HCT116 (cell line): ENCODE results near the gene RAP1GAP2. TPM values are rescaled to one million over a fixed set of nuclear protein-coding genes. Genes with fewer than 3 reads are reported as not detected.

Source experiments
- ATAC-seq: fragments of 200-7000 bp; cut with Tn5 transposase; 2 replicates; pipeline ENCODE4 v1.9.1; 2020; ENCODE audit warnings: mild to moderate bottlenecking, moderate library complexity
- BruUV-seq: library from RNA; stranded (reverse); fragments of 400-500 nt; replicated peaks from 2 replicates; lab custom pipeline; 2021; lab: Mats Ljungman, UMichigan
- CTCF ChIA-PET: fragments of 300-600 bp; sonication (Branson Sonifier 250); formaldehyde crosslinking; loops from one replicate; lab custom pipeline; 2021; ENCODE audit warnings: antibody characterized with exemption; lab: Charles Lee
- POLR2A ChIA-PET: fragments of 300-600, 350-600 bp; sonication (Branson Sonifier 250); formaldehyde crosslinking; loops from one replicate; lab custom pipeline; 2021; ENCODE audit warnings: antibody characterized with exemption; lab: Charles Lee
- RAD21 ChIA-PET, 2 experiments: fragments of 300-600 bp; sonication (Branson Sonifier 250); formaldehyde crosslinking; loops; one replicate each; lab custom pipeline; 2023; ENCODE audit warnings: low total read pairs in 2 of 2; ENCODE audit not compliant: uncharacterized antibody in 2 of 2, unreplicated experiment in 2 of 2, low non-redundant PET in 1 of 2; lab: Charles Lee
- DNase-seq: peaks from one replicate; pipeline ENCODE4 v3.0.0-alpha.2; 2010; ENCODE audit warnings: low read depth, low spot score
- H2AFZ ChIP-seq: fragments of 200-600 bp; shearing (Covaris generic), sonication (generic); 2 replicates; pipeline ENCODE4 v1.6.1; 2017; ENCODE audit warnings: low read depth, mixed run types, mixed read lengths, antibody characterized with exemption, low read length; ENCODE audit not compliant: poor library complexity, severe bottlenecking
- H3K27ac ChIP-seq: 2 replicates; pipeline ENCODE4 v1.5.1; 2012; ENCODE audit warnings: low read depth, low read length
- H3K27me3 ChIP-seq: fragments of 200-600 bp; sonication (generic); 2 replicates; pipeline ENCODE4 v1.6.1; 2016; ENCODE audit warnings: mixed run types, low read length, mixed read lengths; ENCODE audit not compliant: insufficient read depth
- H3K36me3 ChIP-seq, 2 experiments: fragments of 200-500 bp in 1 of 2; fragments of 200-600 bp in 1 of 2; sonication (Bioruptor generic) in 1 of 2; sonication (generic) in 1 of 2; 2 replicates each; pipeline versions ENCODE4 v1.5.1 to v1.6.1; 2014 to 2016; ENCODE audit warnings: low read length in 2 of 2, inconsistent platforms in 1 of 2, mixed read lengths in 1 of 2, mixed run types in 1 of 2; ENCODE audit not compliant: insufficient read depth in 2 of 2, control insufficient read depth in 1 of 2
- H3K4me1 ChIP-seq, 2 experiments: fragments of 200-600 bp in 1 of 2; sonication (generic) in 1 of 2; 2 replicates each; pipeline versions ENCODE4 v1.5.1 to v1.6.1; 2012 to 2017; ENCODE audit warnings: low read length in 2 of 2, inconsistent platforms in 1 of 2, mild to moderate bottlenecking in 1 of 2, mixed read lengths in 1 of 2, mixed run types in 1 of 2, moderate library complexity in 1 of 2; ENCODE audit not compliant: insufficient read depth in 2 of 2, control insufficient read depth in 1 of 2
- H3K4me2 ChIP-seq: fragments of 200-600 bp; sonication (generic); 2 replicates; pipeline ENCODE4 v1.6.1; 2017; ENCODE audit warnings: mixed run types, low read length, mixed read lengths
- H3K4me3 ChIP-seq, 2 experiments: fragments of 200-600 bp in 1 of 2; sonication (generic) in 1 of 2; replicated peaks in 1 of 2; 2 replicates each; pipeline ENCODE4 v1.5.1; 2011 to 2016; ENCODE audit warnings: low read length in 2 of 2, control low read depth in 1 of 2, low read depth in 1 of 2, mild to moderate bottlenecking in 1 of 2, mixed read lengths in 1 of 2, mixed run types in 1 of 2
- H3K79me2 ChIP-seq: fragments of 200-600 bp; sonication (generic); 2 replicates; pipeline ENCODE4 v1.6.1; 2017; ENCODE audit warnings: mild to moderate bottlenecking, mixed run types, low read length, moderate library complexity, mixed read lengths; ENCODE audit not compliant: insufficient read depth
- H3K9ac ChIP-seq: fragments of 200-600 bp; sonication (generic); 2 replicates; pipeline ENCODE4 v1.6.1; 2016; ENCODE audit warnings: low read length, mixed read lengths
- H3K9me2 ChIP-seq: fragments of 200-600 bp; sonication (generic), shearing (Covaris generic); 2 replicates; pipeline ENCODE4 v1.6.1; 2017; ENCODE audit warnings: mixed run types, mild to moderate bottlenecking, moderate library complexity; ENCODE audit not compliant: insufficient read depth
- H3K9me3 ChIP-seq, 2 experiments: fragments of 200-500 bp in 1 of 2; fragments of 200-600 bp in 1 of 2; sonication (Bioruptor generic) in 1 of 2; sonication (generic) in 1 of 2; 2 replicates each; pipeline ENCODE4 v1.6.1; 2014 to 2017; ENCODE audit warnings: low read length in 2 of 2, mixed read lengths in 2 of 2, inconsistent platforms in 1 of 2, low read depth in 1 of 2, mild to moderate bottlenecking in 1 of 2, mixed run types in 1 of 2, moderate library complexity in 1 of 2; ENCODE audit not compliant: control insufficient read depth in 1 of 2, insufficient read depth in 1 of 2
- H4K20me1 ChIP-seq: fragments of 200-600 bp; sonication (generic), shearing (Covaris generic); 2 replicates; pipeline ENCODE4 v1.6.1; 2017; ENCODE audit warnings: mixed run types, mild to moderate bottlenecking, moderate library complexity; ENCODE audit not compliant: insufficient read depth
- CBX3 ChIP-seq: IDR thresholded peaks from 2 replicates; pipeline ENCODE4 v1.6.1; 2012; ENCODE audit warnings: low read depth
- CEBPB ChIP-seq: IDR thresholded peaks from 2 replicates; pipeline ENCODE4 v1.6.1; 2012; ENCODE audit warnings: low read depth
- CTCF ChIP-seq, 3 experiments: fragments of 200-600 bp in 1 of 3; sonication (generic) in 1 of 3; IDR thresholded peaks in 2 of 3; conservative IDR thresholded peaks in 1 of 3; 2 replicates each; pipeline ENCODE4 v1.5.1; 2012 to 2017; ENCODE audit warnings: low read depth in 2 of 3, low read length in 2 of 3, antibody characterized with exemption in 1 of 3, borderline replicate concordance in 1 of 3, control low read depth in 1 of 3, mild to moderate bottlenecking in 1 of 3, mixed read lengths in 1 of 3, mixed run types in 1 of 3, moderate library complexity in 1 of 3; ENCODE audit not compliant: insufficient read depth in 1 of 3
- EGR1 ChIP-seq: IDR thresholded peaks from 2 replicates; pipeline ENCODE4 v1.6.1; 2012; ENCODE audit warnings: low read depth
- ELF1 ChIP-seq: IDR thresholded peaks from 2 replicates; pipeline ENCODE4 v1.6.1; 2012; ENCODE audit warnings: low read depth, borderline replicate concordance
- EZH2 ChIP-seq: fragments of 200-600 bp; sonication (generic); IDR thresholded peaks from 2 replicates; pipeline ENCODE4 v1.6.1; 2017; ENCODE audit warnings: antibody characterized with exemption, mixed run types
- FOSL1 ChIP-seq: IDR thresholded peaks from 2 replicates; pipeline ENCODE4 v1.6.1; 2012; ENCODE audit warnings: low read depth
- MAX ChIP-seq: IDR thresholded peaks from 2 replicates; pipeline ENCODE4 v1.6.1; 2012
- POLR2A ChIP-seq: IDR thresholded peaks from 2 replicates; pipeline ENCODE4 v1.7.0; 2011; ENCODE audit warnings: borderline replicate concordance; ENCODE audit not compliant: insufficient read depth, insufficient read length; ENCODE audit errors: extremely low read depth
- POLR2AphosphoS5 ChIP-seq: IDR thresholded peaks from 2 replicates; pipeline ENCODE4 v1.6.1; 2011; ENCODE audit warnings: mild to moderate bottlenecking, low read depth, low read length, moderate library complexity
- RAD21 ChIP-seq: IDR thresholded peaks from 2 replicates; pipeline ENCODE4 v1.6.1; 2012; ENCODE audit warnings: low read depth, mild to moderate bottlenecking
- SP1 ChIP-seq: IDR thresholded peaks from 2 replicates; pipeline ENCODE4 v1.6.1; 2012; ENCODE audit warnings: low read depth
- SRF ChIP-seq: IDR thresholded peaks from 2 replicates; pipeline ENCODE4 v1.6.1; 2012; ENCODE audit warnings: low read depth
- YY1 ChIP-seq: IDR thresholded peaks from 2 replicates; pipeline ENCODE4 v1.6.1; 2011; ENCODE audit warnings: low read length, low read depth, moderate library complexity, mild to moderate bottlenecking; ENCODE audit not compliant: insufficient replicate concordance; ENCODE audit errors: extremely low read depth
- ZBTB33 ChIP-seq: IDR thresholded peaks from 2 replicates; pipeline ENCODE4 v1.6.1; 2011; ENCODE audit warnings: mild to moderate bottlenecking, low read length, moderate library complexity; ENCODE audit not compliant: insufficient replicate concordance; ENCODE audit errors: extremely low read depth
- ZNF274 ChIP-seq: fragments of 200-500 bp; sonication (Bioruptor generic); IDR thresholded peaks from 2 replicates; pipeline ENCODE4 v1.6.1; 2014; ENCODE audit warnings: mild to moderate bottlenecking, low read depth, low read length, inconsistent platforms
- intact Hi-C: fragments of 100-400 bp; cut with micrococcal nuclease; formaldehyde crosslinking; loops from 2 replicates; pipeline ENCODE4 v1.10.0; 2022
- total RNA-seq: library from RNA; stranded (reverse); gene quantifications from one replicate; pipeline ENCODE4 v1.2.1, GENCODE V29; 2021; ENCODE audit not compliant: unreplicated experiment

RAP1GAP2 gene
- total RNA-seq, 1 experiment from 2014 or later: 54.6 TPM

GRCh38 chr17:3007651-3008121 lies 211.4 kb downstream of the RAP1GAP2 start:
- ChIA-PET RAD21 (no interaction called here), POLR2A (no interaction called here)
- peaks cover 14 to 29% of the 10 kb centered on the region in 2 experiments; a peak in 1 of 4 replicates for H3K36me3 ChIP-seq
- no peaks in the 10 kb centered on the region for H4K20me1 ChIP-seq
- H2AFZ ChIP-seq: no peak overlapping the region
- H3K27ac ChIP-seq: no peak overlapping the region
- H3K9ac ChIP-seq: no peak overlapping the region
- H3K79me2 ChIP-seq: peaks cover 8% of the 10 kb centered on the region; the same call in 1 of the 2 replicates
- ATAC-seq (no peak), DNase-seq (no peak)
- H3K4me1 ChIP-seq: peaks cover 10 to 23% of the 10 kb centered on the region in 2 experiments; a peak in 3 of 4 replicates
- no peaks in the 10 kb centered on the region for H3K9me3 ChIP-seq
- no TSS peak for BruUV-seq
- TF ChIP-seq CTCF (IDR thresholded peaks at IDR 0.05 in 2 of 3, conservative IDR thresholded peaks at IDR 0.05 in 1 of 3; ENCODE audit: borderline replicate concordance in 1 of 3, insufficient read depth in 1 of 3, low read depth in 2 of 3, low read length in 2 of 3) (no peak), ZNF274 (no peak), EZH2 (no peak), SRF (no peak), POLR2AphosphoS5 (no peak), SP1 (no peak), CEBPB (no peak), RAD21 (no peak), YY1 (no peak), FOSL1 (no peak), ELF1 (no peak), MAX (no peak), EGR1 (no peak), ZBTB33 (no peak), POLR2A (no peak), CBX3 (no peak)
- TF ChIP-seq, all 23 proteins: peak for 0
- CTCF ChIA-PET: interaction anchor here (0.8 kb wide), 1 partner anchor 159 kb away, joined by 3 read pairs; no protein-coding TSS in a partner anchor
- H3K9me2 ChIP-seq: no peaks in the 10 kb centered on the region
- no peak overlapping the region for H3K4me3 ChIP-seq
- H3K4me2 ChIP-seq: no peak overlapping the region
- no peaks in the 10 kb centered on the region for H3K27me3 ChIP-seq
- intact Hi-C loops: no loop called here
